Suppressor macrophage treated with lipopolysaccharide for 1 hour (primary cell): ENCODE results near the gene TMTC4.

ENCODE experiments used
- DNase-seq, 3 donors: peaks; one replicate each; pipeline ENCODE4 v3.0.0-alpha.2; 2020 to 2022

The TMTC4 gene

GRCh38 chr13:100665403-100665802 lies 9.2 kb downstream of the TMTC4 start:
- DNase-seq, result no peak

GRCh38 chr13:100664171-100664900 lies 10.3 kb downstream of the TMTC4 start:
- no peak for DNase-seq

- no peak for DNase-seq
Observed at GRCh38 chr13:100662468-100663211, 12.0 kb downstream of the TMTC4 start.

GRCh38 chr13:100660761-100661160 lies 13.8 kb downstream of the TMTC4 start:
- no peak for DNase-seq

GRCh38 chr13:100659578-100659977 lies 15.0 kb downstream of the TMTC4 start:
- no peak for DNase-seq

GRCh38 chr13:100658363-100658762 lies 16.2 kb downstream of the TMTC4 start:
- no peak for DNase-seq

GRCh38 chr13:100657881-100658315 lies 16.7 kb downstream of the TMTC4 start:
- no peak for DNase-seq

- no peak for DNase-seq
Observed at GRCh38 chr13:100652510-100652909, 22.1 kb downstream of the TMTC4 start.

GRCh38 chr13:100650326-100650725 lies 24.3 kb downstream of the TMTC4 start:
- no peak for DNase-seq

- DNase-seq, result no peak
Observed at GRCh38 chr13:100648354-100648753, 26.2 kb downstream of the TMTC4 start.

- DNase-seq, result no peak
Observed at GRCh38 chr13:100646871-100647270, 27.7 kb downstream of the TMTC4 start.

GRCh38 chr13:100646030-100646673 lies 28.4 kb downstream of the TMTC4 start:
- peak in 1 of 3 donors; percentile 1 for DNase-seq

GRCh38 chr13:100645382-100645781 lies 29.2 kb downstream of the TMTC4 start:
- DNase-seq, result no peak

- DNase-seq, result no peak
Observed at GRCh38 chr13:100644371-100644770, 30.2 kb downstream of the TMTC4 start.

GRCh38 chr13:100637796-100638195 lies 36.8 kb downstream of the TMTC4 start:
- DNase-seq, result no peak

- DNase-seq, result no peak
Observed at GRCh38 chr13:100637380-100637779, 37.2 kb downstream of the TMTC4 start.

GRCh38 chr13:100636441-100636840 lies 38.2 kb downstream of the TMTC4 start:
- DNase-seq, result no peak

GRCh38 chr13:100636004-100636403 lies 38.6 kb downstream of the TMTC4 start:
- DNase-seq, result no peak

GRCh38 chr13:100634696-100635095 lies 39.9 kb downstream of the TMTC4 start:
- no peak for DNase-seq

- DNase-seq, result no peak
Observed at GRCh38 chr13:100633461-100633860, 41.1 kb downstream of the TMTC4 start.

- no peak for DNase-seq
Observed at GRCh38 chr13:100630555-100630954, 44.0 kb downstream of the TMTC4 start.

GRCh38 chr13:100627120-100627519 lies 47.5 kb downstream of the TMTC4 start:
- DNase-seq, result no peak

- no peak for DNase-seq
Observed at GRCh38 chr13:100625447-100625846, 49.1 kb downstream of the TMTC4 start.

GRCh38 chr13:100620792-100621191 lies 53.8 kb downstream of the TMTC4 start:
- DNase-seq, result no peak
